SK-MEL-5 (cell line): ENCODE data around the gene PIEZO1. TPM values are rescaled to one million over a fixed set of nuclear protein-coding genes. Genes with fewer than 3 reads are reported as not detected.

Experiments used
- DNase-seq: peaks from one replicate; pipeline ENCODE4 v3.0.0-alpha.2; 2016; ENCODE audit warnings: low read depth, low spot score
- in situ Hi-C: cut with HindIII; loops from 2 replicates; pipeline ENCODE4 v1.10.0; 2016; ENCODE audit warnings: low sequenced_read_pairs, high pct_unique_total_duplicates, low pct_unique_long_range_greater_than_20kb
- total RNA-seq: library from RNA; depleted of rRNA; stranded (reverse); fragments of >200 nt; shearing (Covaris generic); gene quantifications from 2 replicates; pipeline ENCODE4 v1.2.3, GENCODE V29; 2014

The PIEZO1 gene
- total RNA-seq, 1 experiment from 2014 or later, result 44.1 TPM

DNA sequence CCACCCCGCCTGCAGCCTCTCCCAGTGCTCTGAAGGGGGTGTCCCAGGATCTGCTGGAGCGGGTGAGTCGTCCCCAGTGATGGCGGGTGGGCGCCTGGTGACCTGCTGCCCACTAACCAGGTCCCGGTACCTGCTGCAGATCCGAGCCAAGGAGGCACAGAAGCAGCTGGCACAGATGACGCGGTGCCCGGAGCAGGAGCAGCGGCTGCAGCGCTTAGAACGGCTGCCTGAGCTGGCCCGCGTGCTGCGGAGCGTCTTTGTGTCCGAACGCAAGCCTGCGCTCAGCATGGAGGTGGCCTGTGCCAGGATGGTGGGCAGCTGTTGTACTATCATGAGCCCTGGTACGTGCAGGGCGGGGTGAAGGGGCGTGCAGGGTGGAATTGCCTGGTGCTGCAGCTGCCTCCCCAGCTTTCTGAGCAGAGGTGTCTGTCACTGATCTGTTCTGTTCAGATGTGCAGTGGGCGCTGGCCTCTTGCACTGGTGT lies 22.2 kb upstream of the PIEZO1 start:
- in situ Hi-C loops, result no loop called here
- DNase-seq, result no peak

GRCh38 chr16:88806491-88807111 lies 21.6 kb upstream of the PIEZO1 start:
- in situ Hi-C loops, result no loop called here
- no peak for DNase-seq

- in situ Hi-C loops, result no loop called here
Measured at GRCh38 chr16:88805887-88806393, 20.9 kb upstream of the PIEZO1 start.

GRCh38 chr16:88805340-88805715 lies 20.3 kb upstream of the PIEZO1 start:
- DNase-seq, result no peak
- in situ Hi-C loops, result no loop called here

More at GRCh38 chr16:88805887-88806393, 20.9 kb upstream of the PIEZO1 start:
- DNase-seq, result no peak

GRCh38 chr16:88804552-88805339 lies 19.7 kb upstream of the PIEZO1 start:
- in situ Hi-C loops, result no loop called here
- DNase-seq, result no peak

DNA sequence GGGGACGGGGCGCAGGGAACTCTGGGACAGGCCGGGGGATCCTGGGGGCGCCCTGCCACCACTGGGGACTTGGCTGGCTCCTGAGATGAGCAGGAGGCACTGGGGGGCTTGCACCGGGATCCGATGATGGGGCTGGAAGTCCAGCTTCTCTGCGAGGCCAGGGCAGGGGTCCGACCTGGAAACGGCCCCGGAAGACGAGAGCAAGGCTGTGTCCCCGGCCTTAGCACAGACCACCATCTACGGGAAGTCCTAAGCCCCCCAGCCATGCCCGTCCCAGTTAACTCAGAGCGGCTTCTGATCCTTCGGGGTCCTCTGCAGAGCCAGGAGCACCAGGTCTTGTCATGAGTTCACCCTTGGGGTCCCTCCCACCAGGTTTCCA lies 19.1 kb upstream of the PIEZO1 start:
- no peak for DNase-seq
- in situ Hi-C loops, result no loop called here

DNA sequence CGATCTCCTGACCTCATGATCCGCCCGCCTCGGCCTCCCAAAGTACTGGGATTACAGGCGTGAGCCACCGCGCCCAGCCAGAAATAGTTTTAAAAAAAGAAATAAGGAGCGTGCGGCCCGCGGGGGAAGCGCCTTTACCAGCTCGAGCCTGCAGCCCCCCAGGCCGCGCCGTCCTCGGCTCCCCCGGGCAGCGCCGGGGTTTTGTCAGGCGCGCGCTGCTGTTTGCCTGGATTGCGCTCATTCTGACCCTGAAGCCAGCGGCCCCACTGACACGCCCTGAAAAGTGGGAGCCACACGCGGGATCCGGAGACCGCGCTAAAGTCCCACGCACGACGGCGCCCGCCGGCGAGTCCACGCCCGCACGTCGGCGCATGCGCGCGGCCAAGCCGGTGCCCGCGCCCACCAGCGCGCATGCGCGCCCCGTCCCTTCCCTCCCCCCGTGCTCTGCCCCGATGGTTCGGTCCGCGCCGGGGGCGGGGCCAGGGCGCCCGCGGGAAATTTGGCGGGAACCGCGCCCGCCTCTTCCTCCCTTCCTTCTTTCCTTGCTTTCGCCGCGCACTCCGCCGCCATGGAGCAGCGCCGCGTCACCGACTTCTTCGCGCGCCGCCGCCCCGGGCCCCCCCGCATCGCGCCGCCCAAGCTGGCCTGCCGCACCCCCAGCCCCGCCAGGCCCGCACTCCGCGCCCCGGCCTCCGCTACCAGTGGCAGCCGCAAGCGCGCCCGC lies 18.4 kb upstream of the PIEZO1 start, which contains the start of gene CDT1:
TSS of gene CDT1 (plus strand) at position 526 of the 724 bp plus-strand sequence. CDS start at position 569, 43 bp downstream.
- in situ Hi-C loops, result no loop called here
- peak; percentile 58 for DNase-seq

- in situ Hi-C loops, result no loop called here
- DNase-seq, result no peak
Measured at GRCh38 chr16:88800277-88800592, 15.2 kb upstream of the PIEZO1 start.

- DNase-seq, result no peak
- in situ Hi-C loops, result no loop called here
Measured at GRCh38 chr16:88799569-88800276, 14.7 kb upstream of the PIEZO1 start.

DNA sequence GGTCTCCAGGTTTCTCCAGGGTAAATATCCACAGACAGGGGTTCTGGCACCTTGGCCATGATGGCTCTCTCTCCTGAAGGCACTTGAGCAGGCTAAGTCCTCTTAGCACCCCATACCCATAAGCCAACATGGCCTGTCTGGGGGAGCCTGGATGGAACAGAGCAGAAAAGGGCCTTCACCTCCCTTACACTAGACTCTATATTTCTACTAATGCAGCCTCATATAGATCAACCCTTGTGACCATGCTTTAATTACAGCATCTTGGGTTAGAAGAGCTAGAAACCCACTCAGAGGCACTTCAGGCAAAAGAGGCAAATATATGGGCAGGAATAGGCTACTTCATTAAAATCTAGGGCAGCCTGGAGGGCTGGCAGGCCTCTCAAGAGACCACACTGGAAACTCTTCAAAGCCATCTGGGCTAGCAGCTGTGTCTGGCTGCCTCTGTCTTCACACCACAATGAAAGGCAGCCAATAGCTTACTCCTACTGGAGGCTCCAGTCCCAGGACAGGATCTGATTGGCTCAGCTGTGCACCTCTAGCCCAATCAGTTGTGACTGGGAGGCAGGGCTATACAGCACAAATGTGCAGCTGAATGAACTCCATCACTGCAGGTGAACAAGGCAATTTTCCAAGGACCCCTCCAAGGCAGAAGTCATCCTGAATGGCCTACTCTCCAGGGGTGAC lies 13.9 kb upstream of the PIEZO1 start:
- in situ Hi-C loops, result no loop called here
- peak; percentile 30 for DNase-seq

DNA sequence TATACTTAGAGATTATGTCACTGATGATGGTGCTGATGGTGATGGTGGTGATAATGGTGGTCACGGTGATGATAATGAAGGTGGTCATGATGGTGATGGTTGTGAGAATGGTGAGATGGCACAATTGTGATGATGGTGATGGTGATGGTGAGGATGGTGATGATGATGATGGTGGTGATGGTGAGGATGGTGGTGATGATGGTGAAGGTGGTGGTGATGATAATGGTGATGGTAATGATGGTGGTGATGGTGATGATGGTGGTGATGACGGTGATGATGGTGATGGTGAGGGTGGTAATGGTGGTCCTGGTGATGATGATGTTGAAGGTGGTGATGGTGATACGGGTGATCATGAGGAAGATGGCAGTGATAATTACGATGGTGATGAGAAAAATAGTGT lies 13.1 kb upstream of the PIEZO1 start:
- no peak for DNase-seq
- in situ Hi-C loops, result no loop called here

GRCh38 chr16:88796278-88796677 lies 11.3 kb upstream of the PIEZO1 start:
- DNase-seq, result no peak
- in situ Hi-C loops, result no loop called here

GRCh38 chr16:88793251-88793954 lies 8.4 kb upstream of the PIEZO1 start:
- in situ Hi-C loops, result no loop called here

GRCh38 chr16:88792668-88793250 lies 7.7 kb upstream of the PIEZO1 start:
- DNase-seq, result no peak
- in situ Hi-C loops, result no loop called here

More at GRCh38 chr16:88793251-88793954, 8.4 kb upstream of the PIEZO1 start:
- no peak for DNase-seq

- in situ Hi-C loops, result no loop called here
- DNase-seq, result no peak
Measured at GRCh38 chr16:88792078-88792550, 7.1 kb upstream of the PIEZO1 start.
